ENCODE measurements around the gene MAGT1.
A peak's percentile ranks its signal among the peaks of the same experiment; 100 is the strongest.
"Not testable (repeated sequence)": the region's sequence is repeated elsewhere in the genome, so short reads cannot be mapped to it uniquely, and the experiment has no call there.

The MAGT1 gene

GRCh38 chrX:77831544-77831943 lies 63.7 kb downstream of the MAGT1 start:
- DNase-seq, result not testable (repeated sequence)

- DNase-seq, result not testable (repeated sequence)
Observed at GRCh38 chrX:77821989-77822388, 73.2 kb downstream of the MAGT1 start.

GRCh38 chrX:77820091-77820727 lies 75.0 kb downstream of the MAGT1 start:
- no peak for DNase-seq

GRCh38 chrX:77814210-77814609 lies 81.0 kb downstream of the MAGT1 start:
- DNase-seq, result no peak

GRCh38 chrX:77802201-77802600 lies 93.0 kb downstream of the MAGT1 start:
- no peak for DNase-seq

GRCh38 chrX:77795124-77795523 lies 100.1 kb downstream of the MAGT1 start:
- DNase-seq, result no peak

- DNase-seq, result no peak
Observed at GRCh38 chrX:77793946-77794345, 101.3 kb downstream of the MAGT1 start.

- peak; percentile 26 for DNase-seq
Observed at GRCh38 chrX:77788050-77788449, 107.2 kb downstream of the MAGT1 start.

GRCh38 chrX:77786365-77786680 lies 108.9 kb downstream of the MAGT1 start:
- no peak for DNase-seq

- peak; percentile 82 for DNase-seq
Observed at GRCh38 chrX:77785486-77786364, 109.5 kb downstream of the MAGT1 start, which contains the start of gene ATRX. ATRX (minus strand) TSS chrX:77786216; CDS start chrX:77786001, 215 bp downstream.

GRCh38 chrX:77779695-77780094 lies 115.5 kb downstream of the MAGT1 start:
- no peak for DNase-seq

- no peak for DNase-seq
Observed at GRCh38 chrX:77776659-77777058, 118.6 kb downstream of the MAGT1 start.
